ENCODE results near the gene SNAI1.

GRCh38 chr20:49982072-49982345, 771 bp upstream of the SNAI1 start:
- TF ChIP-seq CTCF (IDR thresholded peaks at IDR 0.05) = no peak
- no peak for TF ChIP-seq POLR2A (IDR thresholded peaks at IDR 0.05)

Measured in body of pancreas (tissue), 4 donors.